H1 (cell line): ENCODE data around the gene PASK. TPM values are rescaled to one million over a fixed set of nuclear protein-coding genes. Genes with fewer than 3 reads are reported as not detected.

Experiments
- CTCF ChIA-PET: fragments of 300-600 bp; sonication (Branson Sonifier 250); formaldehyde crosslinking; loops from one replicate; lab custom pipeline; 2021; ENCODE audit not compliant: partially characterized antibody; lab: Charles Lee
- POLR2A ChIA-PET: fragments of 300-600 bp; sonication (Branson Sonifier 250); formaldehyde crosslinking; loops from one replicate; lab custom pipeline; 2021; ENCODE audit warnings: inconsistent platforms; ENCODE audit not compliant: partially characterized antibody; lab: Charles Lee
- DNase-seq, 2 experiments: peaks; one replicate each; pipeline versions ENCODE4 v3.0.0 to v3.0.0-alpha.2; 2010 to 2022; ENCODE audit warnings: low spot score in 2 of 2, low read depth in 1 of 2, mixed read lengths in 1 of 2
- FAIRE-seq: peaks from 2 replicates; lab custom pipeline; 2011; peaks lifted over from hg19 to GRCh38; lab: Jason Lieb, UNC
- H2AFZ ChIP-seq: 2 replicates; pipeline ENCODE4 v1.8.1; 2012; ENCODE audit warnings: low read length, inconsistent platforms
- H2AK5ac ChIP-seq: 2 replicates; pipeline ENCODE4 v1.6.1; 2013; ENCODE audit warnings: low read depth, low read length
- H2BK120ac ChIP-seq: replicated peaks from 2 replicates; pipeline ENCODE3; 2013; ENCODE audit warnings: low read depth, low read length, inconsistent platforms
- H2BK12ac ChIP-seq: 2 replicates; pipeline ENCODE4 v1.6.1; 2013; ENCODE audit warnings: low read depth, low read length
- H2BK15ac ChIP-seq: 2 replicates; pipeline ENCODE4 v1.6.1; 2013; ENCODE audit warnings: low read length
- H2BK20ac ChIP-seq: 2 replicates; pipeline ENCODE4 v1.6.1; 2013; ENCODE audit warnings: low read length
- H2BK5ac ChIP-seq: 2 replicates; pipeline ENCODE4 v1.6.1; 2013; ENCODE audit warnings: low read depth, low read length
- H3K14ac ChIP-seq: 2 replicates; pipeline ENCODE4 v1.6.1; 2013; ENCODE audit warnings: inconsistent platforms; ENCODE audit not compliant: insufficient read length
- H3K18ac ChIP-seq: 2 replicates; pipeline ENCODE4 v1.6.1; 2013; ENCODE audit warnings: low read length; ENCODE audit errors: extremely low read depth
- H3K23ac ChIP-seq: 2 replicates; pipeline ENCODE4 v1.6.1; 2013; ENCODE audit warnings: inconsistent platforms; ENCODE audit not compliant: insufficient read length
- H3K23me2 ChIP-seq: 2 replicates; pipeline ENCODE4 v1.6.1; 2013; ENCODE audit warnings: low read depth, low read length
- H3K27ac ChIP-seq: 2 replicates; pipeline ENCODE4 v1.6.1; 2011; ENCODE audit warnings: low read depth, low read length, inconsistent platforms
- H3K27me3 ChIP-seq, 4 experiments: replicated peaks in 1 of 4; 1 replicate in 1 of 4; 2 replicates in 3 of 4; pipeline versions ENCODE4 v1.6.1 to v1.8.1; 2011 to 2013; ENCODE audit warnings: low read length in 3 of 4, mild to moderate bottlenecking in 3 of 4, inconsistent platforms in 2 of 4, mixed read lengths in 2 of 4, moderate library complexity in 1 of 4; ENCODE audit not compliant: control insufficient read depth in 3 of 4, insufficient read depth in 3 of 4; ENCODE audit errors: extremely low read depth in 1 of 4
- H3K36me3 ChIP-seq, 4 experiments: 2 replicates each; pipeline versions ENCODE4 v1.6.1 to v1.8.1; 2011 to 2013; ENCODE audit warnings: mild to moderate bottlenecking in 4 of 4, low read length in 3 of 4, moderate library complexity in 2 of 4, control low read depth in 1 of 4, inconsistent platforms in 1 of 4; ENCODE audit not compliant: insufficient read depth in 4 of 4, control insufficient read depth in 2 of 4
- H3K4ac ChIP-seq: replicated peaks from 2 replicates; pipeline ENCODE3; 2013; ENCODE audit warnings: low read length, low read depth, mixed read lengths, inconsistent platforms; ENCODE audit not compliant: insufficient read length
- H3K4me1 ChIP-seq, 4 experiments: replicated peaks in 1 of 4; 1 replicate in 1 of 4; 2 replicates in 3 of 4; pipeline versions ENCODE4 v1.6.1 to v1.8.1; 2011 to 2013; ENCODE audit warnings: low read length in 3 of 4, inconsistent platforms in 2 of 4, mixed read lengths in 1 of 4; ENCODE audit not compliant: insufficient read depth in 4 of 4, control insufficient read depth in 3 of 4
- H3K4me2 ChIP-seq, 2 experiments: 2 replicates each; pipeline versions ENCODE4 v1.6.1 to v1.8.1; 2011 to 2013; ENCODE audit warnings: low read depth in 2 of 2, low read length in 2 of 2, control low read depth in 1 of 2, inconsistent platforms in 1 of 2, mild to moderate bottlenecking in 1 of 2; ENCODE audit not compliant: insufficient read depth in 1 of 2
- H3K4me3 ChIP-seq, 4 experiments: fragments of 200-600, 300-600 bp in 1 of 4; sonication (generic), shearing (Covaris generic), sonication (Bioruptor Twin) in 1 of 4; 2 replicates each; pipeline versions ENCODE4 v1.5.1 to v1.8.1; 2011 to 2016; ENCODE audit warnings: low read length in 4 of 4, low read depth in 3 of 4, control low read depth in 2 of 4, inconsistent platforms in 2 of 4, mild to moderate bottlenecking in 2 of 4, mixed read lengths in 1 of 4, moderate library complexity in 1 of 4; ENCODE audit not compliant: insufficient read depth in 2 of 4; ENCODE audit errors: extremely low read depth in 1 of 4
- H3K56ac ChIP-seq: replicated peaks from 2 replicates; pipeline ENCODE3; 2013; ENCODE audit warnings: low read depth, mild to moderate bottlenecking, mixed read lengths, low read length, inconsistent platforms; ENCODE audit not compliant: insufficient read length
- H3K79me1 ChIP-seq: 2 replicates; pipeline ENCODE4 v1.6.1; 2013; ENCODE audit warnings: low read depth, low read length, control low read depth
- H3K79me2 ChIP-seq, 2 experiments: 2 replicates each; pipeline versions ENCODE4 v1.6.1 to v1.8.1; 2012 to 2013; ENCODE audit warnings: low read length in 2 of 2, mild to moderate bottlenecking in 2 of 2, inconsistent platforms in 1 of 2; ENCODE audit not compliant: insufficient read depth in 2 of 2, control insufficient read depth in 1 of 2
- H3K9ac ChIP-seq, 4 experiments: replicated peaks in 1 of 4; 1 replicate in 1 of 4; 2 replicates in 3 of 4; pipeline versions ENCODE4 v1.6.1 to v1.8.1; 2011 to 2013; ENCODE audit warnings: low read depth in 3 of 4, low read length in 3 of 4, control low read depth in 2 of 4, mild to moderate bottlenecking in 2 of 4, moderate library complexity in 2 of 4, inconsistent platforms in 1 of 4; ENCODE audit errors: extremely low read depth in 1 of 4
- H3K9me3 ChIP-seq, 2 experiments: 2 replicates each; pipeline versions ENCODE4 v1.6.1 to v1.8.1; 2012 to 2013; ENCODE audit warnings: mild to moderate bottlenecking in 2 of 2, moderate library complexity in 2 of 2, control low read depth in 1 of 2, inconsistent platforms in 1 of 2, low read depth in 1 of 2, low read length in 1 of 2, mixed read lengths in 1 of 2; ENCODE audit not compliant: insufficient read depth in 2 of 2
- H4K20me1 ChIP-seq, 2 experiments: replicated peaks in 1 of 2; 2 replicates each; pipeline versions ENCODE3 to v1.8.1; 2011 to 2013; ENCODE audit warnings: inconsistent platforms in 2 of 2, low read length in 2 of 2, mild to moderate bottlenecking in 1 of 2; ENCODE audit not compliant: insufficient read depth in 2 of 2, control insufficient read depth in 1 of 2
- H4K5ac ChIP-seq: 2 replicates; pipeline ENCODE4 v1.6.1; 2013; ENCODE audit warnings: low read length, low read depth, mixed read lengths, inconsistent platforms; ENCODE audit not compliant: insufficient read length
- H4K8ac ChIP-seq: 2 replicates; pipeline ENCODE4 v1.8.0; 2013; ENCODE audit warnings: mild to moderate bottlenecking, moderate library complexity, low read length, inconsistent platforms; ENCODE audit not compliant: insufficient read depth; ENCODE audit errors: extremely low read depth
- H4K91ac ChIP-seq: replicated peaks from 2 replicates; pipeline ENCODE3; 2013; ENCODE audit warnings: low read length, mixed read lengths, inconsistent platforms; ENCODE audit not compliant: insufficient read length
- JUND ChIP-seq: IDR thresholded peaks from 2 replicates; pipeline ENCODE4 v1.6.1; 2011; ENCODE audit warnings: mild to moderate bottlenecking, improper control_type of control experiment, low read length
- KDM1A ChIP-seq: fragments of 200-600, 300-600 bp; sonication (generic); IDR thresholded peaks from 2 replicates; pipeline ENCODE4 v1.7.1; 2016; ENCODE audit warnings: mild to moderate bottlenecking, low read length, borderline replicate concordance
- KDM4A ChIP-seq: IDR thresholded peaks from one replicate; pipeline ENCODE4 v1.7.1; 2012; ENCODE audit warnings: low read depth, mild to moderate bottlenecking, moderate library complexity, low read length, inconsistent platforms; ENCODE audit not compliant: severe bottlenecking
- MAFK ChIP-seq: IDR thresholded peaks from 2 replicates; pipeline ENCODE4 v1.6.1; 2012; ENCODE audit warnings: low read depth, mild to moderate bottlenecking, improper control_type of control experiment, low read length
- SRF ChIP-seq: IDR thresholded peaks from 2 replicates; pipeline ENCODE4 v1.6.1; 2011; ENCODE audit warnings: mild to moderate bottlenecking, low read depth, low read length, moderate library complexity
- WGBS, 2 experiments: shearing (Covaris generic) in 1 of 2; methylation state at CpG; one replicate each; pipeline versions ENCODE4 v1.1.6 to v1.1.7; 2013 to 2015; ENCODE audit warnings: low lambda C conversion rate in 2 of 2, mixed read lengths in 2 of 2, inconsistent platforms in 1 of 2, low coverage in 1 of 2, missing lambda C conversion rate in 1 of 2; ENCODE audit not compliant: insufficient replicate concordance in 2 of 2, insufficient coverage in 1 of 2, insufficient read length in 1 of 2; ENCODE audit errors: extremely low coverage in 1 of 2, missing lambda C conversion rate in 1 of 2; 5-methylcytosine and 5-hydroxymethylcytosine counted together
- polyA plus RNA-seq, 7 experiments: library from polyadenylated mRNA; depleted of rRNA in 3 of 7; stranded (reverse) in 5 of 7; unstranded in 2 of 7; fragments of >200 nt in 5 of 7; fragments of 200-250 nt in 2 of 7; gene quantifications; 1 replicate in 5 of 7; 2 replicates in 1 of 7; 4 replicates in 1 of 7; pipeline versions ENCODE4 v1.2.1 to v1.2.3, GENCODE V29; 2011 to 2013; ENCODE audit warnings: missing spikeins in 2 of 7, mixed read lengths in 2 of 7
- total RNA-seq: library from RNA; stranded (reverse); fragmentation: NEBNext Ultra II Directional; extraction: Animal tissue kit (Norgen Biotek cat#: 25700); gene quantifications from 2 replicates; pipeline ENCODE4 v1.2.1, GENCODE V29; 2021

PASK gene
- total and polyA plus RNA-seq, 2 of the 8 experiments (the other 6 are each of a cell fraction or from before 2014, with no cell fraction given): 20.5 to 66.1 TPM

GRCh38 chr2:241091201-241091600 is 58.1 kb downstream of the PASK start:
- H2BK120ac ChIP-seq: no peak overlapping the region
- no peak overlapping the region for H2BK20ac ChIP-seq
- H2AFZ ChIP-seq: no peak overlapping the region
- no peaks in the 10 kb centered on the region; the same call in 1 of the 2 replicates for H3K79me1 ChIP-seq
- no peak overlapping the region for H3K56ac ChIP-seq
- no peak for FAIRE-seq
- WGBS, 2 experiments: 88% methylated on average over 10 of the region's 10 CpGs; no CpG with 5 or more reads in 1 of the 2 experiments
- TF ChIP-seq JUND: no peak
- no peak for TF ChIP-seq SRF
- TF ChIP-seq KDM4A: no peak
- TF ChIP-seq MAFK: no peak
- no peak for TF ChIP-seq KDM1A
- H2BK12ac ChIP-seq: no peak overlapping the region
- H4K20me1 ChIP-seq: peaks cover 0 to 5% of the 10 kb centered on the region in 2 experiments
- no peaks in the 10 kb centered on the region for H3K23me2 ChIP-seq
- DNase-seq: no peak
- H3K4ac ChIP-seq: no peak overlapping the region
- no peaks in the 10 kb centered on the region; a peak in 1 of 4 replicates for H3K79me2 ChIP-seq
- H3K18ac ChIP-seq: no peak overlapping the region
- H3K4me2 ChIP-seq: no peak overlapping the region
- H3K4me1 ChIP-seq: peaks cover 0 to 12% (median 6%) of the 10 kb centered on the region in 4 experiments; a peak in 5 of 7 replicates
- no peak overlapping the region for H3K4me3 ChIP-seq
- H3K36me3 ChIP-seq: peaks cover 6 to 31% (median 23%) of the 10 kb centered on the region in 4 experiments
- H3K14ac ChIP-seq: no peak overlapping the region
- ChIA-PET POLR2A (interaction anchor here (0.9 kb wide), 1 partner anchor 11 kb away, joined by 4 read pairs; the partner anchor contains the start of gene MTERF4), CTCF (interaction anchor here (0.7 to 3.0 kb wide), 4 partner anchors 9 to 177 kb away, joined by 3 to 10 read pairs (median 3); no protein-coding TSS in a partner anchor)
- H4K8ac ChIP-seq: no peak overlapping the region
- H4K5ac ChIP-seq: no peak overlapping the region
- no peak overlapping the region for H3K27ac ChIP-seq
- no peak overlapping the region for H2BK15ac ChIP-seq
- no peaks in the 10 kb centered on the region for H3K27me3 ChIP-seq
- no peak overlapping the region for H4K91ac ChIP-seq
- H2AK5ac ChIP-seq: no peak overlapping the region
- H3K9me3 ChIP-seq: no peaks in the 10 kb centered on the region
- H3K23ac ChIP-seq: no peak overlapping the region
- no peak overlapping the region for H2BK5ac ChIP-seq
- no peak overlapping the region for H3K9ac ChIP-seq
